Heart right ventricle (tissue), 16 donors: Measurements from ENCODE around the gene C16orf87. TPM values are rescaled to one million over a fixed set of nuclear protein-coding genes. Genes with fewer than 3 reads are reported as not detected.

ENCODE experiments used
- ATAC-seq, 8 donors: fragments of 200-7000 bp; cut with Tn5 transposase; one replicate each; pipeline ENCODE4 v1.9.1; 2020; ENCODE audit warnings: mild to moderate bottlenecking in 8 of 8, moderate library complexity in 8 of 8, moderate number of reproducible peaks in 1 of 8
- DNase-seq, 2 donors: peaks; one replicate each; pipeline ENCODE4 v3.0.0-alpha.2; 2020
- H3K27ac ChIP-seq, 10 donors: fragments of 200-600 bp; sonication (generic) in 2 of 10; one replicate each; pipeline versions ENCODE4 v1.5.0 to v1.8.0; 2020 to 2022; ENCODE audit warnings: mild to moderate bottlenecking in 3 of 10
- H3K27me3 ChIP-seq, 7 donors: fragments of 200-600 bp; one replicate each; pipeline ENCODE4 v1.8.0; 2021 to 2022; ENCODE audit warnings: mild to moderate bottlenecking in 2 of 7
- H3K36me3 ChIP-seq, 9 donors: fragments of 200-600 bp; sonication (generic) in 1 of 9; one replicate each; pipeline versions ENCODE4 v1.5.0 to v1.8.0; 2020 to 2022; ENCODE audit warnings: mild to moderate bottlenecking in 2 of 9
- H3K4me1 ChIP-seq, 9 donors: fragments of 200-600 bp; sonication (generic) in 1 of 9; one replicate each; pipeline versions ENCODE4 v1.5.0 to v1.8.0; 2020 to 2022; ENCODE audit warnings: mild to moderate bottlenecking in 4 of 9
- H3K4me3 ChIP-seq, 10 donors: fragments of 200-600 bp; sonication (generic) in 2 of 10; one replicate each; pipeline versions ENCODE4 v1.5.0 to v1.8.0; 2020 to 2022; ENCODE audit warnings: mild to moderate bottlenecking in 7 of 10, moderate library complexity in 2 of 10
- H3K9me3 ChIP-seq, 11 donors: fragments of 200-600 bp in 10 of 11; sonication (generic) in 2 of 11; one replicate each; pipeline versions ENCODE4 v1.5.0 to v1.8.0; 2013 to 2022; ENCODE audit warnings: mild to moderate bottlenecking in 2 of 11, control low read depth in 1 of 11, moderate library complexity in 1 of 11
- CTCF ChIP-seq, 9 donors: fragments of 200-600 bp; sonication (generic) in 2 of 9; IDR thresholded peaks; one replicate each; pipeline versions ENCODE4 v1.5.0 to v1.8.0; 2021 to 2022; ENCODE audit warnings: antibody characterized with exemption in 9 of 9, mild to moderate bottlenecking in 5 of 9, moderate library complexity in 1 of 9
- WGBS, 2 donors: extraction: QIAGEN DNeasy Blood & Tissue Kit; methylation state at CpG; one replicate each; pipeline ENCODE4 v1.1.7; 2013; ENCODE audit warnings: inconsistent platforms in 1 of 2; 5-methylcytosine and 5-hydroxymethylcytosine counted together
- intact Hi-C, 10 donors: fragments of 100-400 bp; cut with DNase I; formaldehyde crosslinking; loops; one replicate each; pipeline versions ENCODE4 v1.11.1 to v1.14.2; 2022
- polyA plus RNA-seq, 2 donors: library from polyadenylated mRNA; stranded (reverse); fragments of 200-250 nt; gene quantifications; one replicate each; pipeline ENCODE4 v1.2.3, GENCODE V29; 2013
- total RNA-seq, 10 donors: library from RNA; stranded (reverse); fragmentation: NEBNext Ultra II Directional in 3 of 10; extraction: Animal tissue kit (Norgen Biotek cat#: 25700) in 3 of 10; gene quantifications; one replicate each; pipeline versions ENCODE4 v1.2.1 to v1.2.4, GENCODE V29; 2021 to 2023
- donor health status: Arrhythmogenic right ventricular cardiomyopathy.
- donor health status: ischemic (EF 13 %, LVEDD 7.1; RV severe dilation, severe dysfunction).
- donor health status: healthy with polysubstance abuse.
- donor health status: DM: no; HTN: yes; CAD: no.
- donor health status: DM: no; HTN: no; CAD: no.
- donor health status: ischemic (EF 25% LVEDD 6.9; RV normal size, moderate dysfunction).
- donor health status: ischemic (EF 25% LVEDD 5.7; RV mildly dilated, moderate dysfunction).
- donor health status: healthy.
- donor health status: DM: yes; HTN: yes; CAD: no.
- donor health status: Ischemic cardiomyopathy.
- donor health status: ischemic (EF 35%, LVEDD 5.7; RV mildly dilated, moderate dysfunction).
- donor health status: nonischemic (EF 11% LVEDD 7.7; RV severe dilation, severe dysfunction).
- donor health status: DM: yes; HTN: yes; CAD: no.
- donor health status: PGD.
- donor health status: ischemic (EF 29% LVEDD 5.4; RV normal size, mild dysfunction).
- donor health status: nonischemic (EF 23%, LVEDD 6.1; RV moderate dilation, normal function).

Gene C16orf87
- total and polyA plus RNA-seq, 12 donors, result 3.1 to 17.8 (median 12.0) TPM

- H3K4me3 ChIP-seq, result no peak overlapping the region
- TF ChIP-seq CTCF (IDR thresholded peaks at IDR 0.05), result no peak
- H3K4me1 ChIP-seq, result peaks cover 0 to 19% (median 12%) of the 10 kb centered on the region in 9 donors
- DNase-seq (no peak), ATAC-seq (no peak)
- no peaks in the 10 kb centered on the region for H3K9me3 ChIP-seq
- intact Hi-C loops, result no loop called here
- H3K27me3 ChIP-seq, result no peaks in the 10 kb centered on the region
- H3K36me3 ChIP-seq, result peaks cover 0 to 2% (median 0%) of the 10 kb centered on the region in 9 donors
- no peak overlapping the region for H3K27ac ChIP-seq
- WGBS, 2 donors, result 96 to 98% methylated on average over 2 of the region's 2 CpGs
These were observed 2.0 kb downstream of the C16orf87 start for GRCh38 chr16:46828943-46829342.

- no peak for ATAC-seq
These were observed 2.7 kb downstream of the C16orf87 start for GRCh38 chr16:46828292-46828691.

GRCh38 chr16:46826631-46827030 is 4.3 kb downstream of the C16orf87 start:
- H3K36me3 ChIP-seq, result peaks cover 0 to 11% (median 0%) of the 10 kb centered on the region in 9 donors
- DNase-seq (no peak), ATAC-seq (no peak)
- intact Hi-C loops, result no loop called here
- no peaks in the 10 kb centered on the region for H3K9me3 ChIP-seq
- H3K27me3 ChIP-seq, result no peaks in the 10 kb centered on the region
- TF ChIP-seq CTCF (IDR thresholded peaks at IDR 0.05), result no peak
- no peak overlapping the region for H3K27ac ChIP-seq
- no peak overlapping the region for H3K4me3 ChIP-seq
- H3K4me1 ChIP-seq, result peaks cover 0 to 19% (median 12%) of the 10 kb centered on the region in 9 donors
- WGBS, 2 donors, result 88 to 91% methylated on average over 3 of the region's 3 CpGs

More at GRCh38 chr16:46828292-46828691, 2.7 kb downstream of the C16orf87 start:
- H3K4me1 ChIP-seq, result peaks cover 0 to 19% (median 12%) of the 10 kb centered on the region in 9 donors
- no peaks in the 10 kb centered on the region for H3K27me3 ChIP-seq
- no peak overlapping the region for H3K4me3 ChIP-seq
- DNase-seq, result no peak
- peaks cover 0 to 8% (median 0%) of the 10 kb centered on the region in 9 donors for H3K36me3 ChIP-seq
- no peak overlapping the region for H3K27ac ChIP-seq
- no peak for TF ChIP-seq CTCF (IDR thresholded peaks at IDR 0.05)
- H3K9me3 ChIP-seq, result no peaks in the 10 kb centered on the region
- intact Hi-C loops, result no loop called here

- Histone ChIP-seq H3K36me3 (peaks cover 0 to 11% (median 0%) of the 10 kb centered on the region in 9 donors), H3K4me3 (no peak overlapping the region), H3K27ac (no peak overlapping the region), H3K27me3 (no peaks in the 10 kb centered on the region), H3K9me3 (no peaks in the 10 kb centered on the region), H3K4me1 (peaks cover 0 to 7% (median 0%) of the 10 kb centered on the region in 9 donors)
- intact Hi-C loops, result no loop called here
- DNase-seq (no peak), ATAC-seq (no peak)
- TF ChIP-seq CTCF (IDR thresholded peaks at IDR 0.05), result no peak
- 71 to 77% methylated on average over 3 of the region's 3 CpGs for WGBS, 2 donors
These were observed 8.7 kb downstream of the C16orf87 start for GRCh38 chr16:46822270-46822669.
